K562 (cell line): Measurements from ENCODE around the gene SEC24A. TPM values are rescaled to one million over a fixed set of nuclear protein-coding genes. Genes with fewer than 3 reads are reported as not detected.
A peak's percentile ranks its signal among the peaks of the same experiment; 100 is the strongest.

Experiments
- CCNT2 ChIP-seq: IDR thresholded peaks from 2 replicates; pipeline ENCODE4 v1.6.1; 2011; ENCODE audit warnings: borderline replicate concordance, low read depth, mild to moderate bottlenecking, moderate library complexity, mixed read lengths, low read length; ENCODE audit not compliant: insufficient read length; ENCODE audit errors: extremely low read depth
- CHAMP1 ChIP-seq: fragments of 450-650 bp; IDR thresholded peaks from 2 replicates; pipeline ENCODE4 v1.6.1; 2016; ENCODE audit warnings: mild to moderate bottlenecking
- ESRRB ChIP-seq: fragments of 250-450 bp; sonication (Bioruptor Pico); IDR thresholded peaks from 2 replicates; pipeline ENCODE4 v1.5.0; 2020; ENCODE audit warnings: mild to moderate bottlenecking, moderate library complexity, borderline replicate concordance
- ETV5 ChIP-seq: sonication (generic); formaldehyde crosslinking; IDR thresholded peaks from 2 replicates; pipeline ENCODE4 v1.4.0; 2020; ENCODE audit warnings: low read depth, mild to moderate bottlenecking, missing genetic modification reagents
- KLF16 ChIP-seq: IDR thresholded peaks from 2 replicates; pipeline ENCODE4 v1.6.1; 2016; ENCODE audit warnings: antibody characterized with exemption
- LARP7 ChIP-seq: fragments of 450-650 bp; IDR thresholded peaks from 2 replicates; pipeline ENCODE4 v1.6.1; 2016
- MAFG ChIP-seq: fragments of 450-650 bp; conservative IDR thresholded peaks from 2 replicates; pipeline ENCODE4 v1.6.1; 2016; ENCODE audit warnings: missing genetic modification characterization, missing compliant biosample characterization
- NFXL1 ChIP-seq: fragments of 450-650 bp; formaldehyde crosslinking; IDR thresholded peaks from 2 replicates; pipeline ENCODE4 v1.4.0; 2021; ENCODE audit warnings: mild to moderate bottlenecking
- NR2F6 ChIP-seq: fragments of 450-650 bp; formaldehyde crosslinking; IDR thresholded peaks from 2 replicates; pipeline ENCODE4 v1.4.0; 2020; ENCODE audit warnings: mild to moderate bottlenecking
- PHF20 ChIP-seq: fragments of 450-650 bp; IDR thresholded peaks from 2 replicates; pipeline ENCODE4 v1.6.1; 2018; ENCODE audit not compliant: partially characterized antibody
- RUNX1 ChIP-seq: sonication (generic); IDR thresholded peaks from 2 replicates; pipeline ENCODE4 v1.6.1; 2016; ENCODE audit warnings: antibody characterized with exemption, low read depth
- SETDB1 ChIP-seq: IDR thresholded peaks from one replicate; pipeline ENCODE4 v1.6.1; 2012; ENCODE audit warnings: low read length, control low read depth, inconsistent platforms
- SMC3 ChIP-seq: conservative IDR thresholded peaks from 2 replicates; pipeline ENCODE4 v1.6.1; 2011; ENCODE audit warnings: low read depth, low read length, improper control_type of control experiment; ENCODE audit not compliant: insufficient read depth
- SOX6 ChIP-seq: fragments of 450-650 bp; IDR thresholded peaks from 2 replicates; pipeline ENCODE4 v1.6.1; 2014; ENCODE audit warnings: mild to moderate bottlenecking
- TCF3 ChIP-seq: sonication (generic); formaldehyde crosslinking; IDR thresholded peaks from 2 replicates; pipeline ENCODE4 v1.4.0; 2020; ENCODE audit warnings: mild to moderate bottlenecking, missing genetic modification reagents
- THRAP3 ChIP-seq: fragments of 450-650 bp; IDR thresholded peaks from 2 replicates; pipeline ENCODE4 v1.6.1; 2016; ENCODE audit warnings: mild to moderate bottlenecking, inconsistent platforms, borderline replicate concordance
- TRIM28 ChIP-seq: fragments of 450-650 bp; IDR thresholded peaks from 2 replicates; pipeline ENCODE4 v1.6.1; 2017
- U2AF2 ChIP-seq: fragments of 200-400 bp; formaldehyde crosslinking; optimal IDR thresholded peaks from 2 replicates; pipeline ENCODE3; 2017; ENCODE audit warnings: low read depth, mild to moderate bottlenecking, low read length
- YY1 ChIP-seq, 3 experiments: IDR thresholded peaks; 2 replicates each; pipeline ENCODE4 v1.6.1; 2011; ENCODE audit warnings: low read length in 2 of 3, mild to moderate bottlenecking in 2 of 3, moderate library complexity in 2 of 3, borderline replicate concordance in 1 of 3, control low read depth in 1 of 3, low read depth in 1 of 3; ENCODE audit not compliant: insufficient read depth in 3 of 3, insufficient replicate concordance in 2 of 3, control insufficient read depth in 1 of 3, insufficient read length in 1 of 3; ENCODE audit errors: extremely low read depth in 1 of 3
- ZNF347 ChIP-seq: fragments of 450-650 bp; formaldehyde crosslinking; IDR thresholded peaks from 2 replicates; pipeline ENCODE4 v1.4.0; 2020; ENCODE audit warnings: low read depth, mild to moderate bottlenecking, moderate library complexity
- ZNF41 ChIP-seq: fragments of 250-450 bp; sonication (Bioruptor Pico); conservative IDR thresholded peaks from 2 replicates; pipeline ENCODE4 v1.4.0; 2020; ENCODE audit warnings: mild to moderate bottlenecking
- ZNF431 ChIP-seq: sonication (generic); formaldehyde crosslinking; IDR thresholded peaks from 2 replicates; pipeline ENCODE4 v1.8.0; 2022; ENCODE audit warnings: mild to moderate bottlenecking, missing genetic modification reagents
- ZNF561 ChIP-seq: fragments of 450-650 bp; formaldehyde crosslinking; conservative IDR thresholded peaks from 2 replicates; pipeline ENCODE4 v1.4.0; 2020; ENCODE audit warnings: mild to moderate bottlenecking, moderate library complexity
- ZNF77 ChIP-seq: fragments of 250-450 bp; sonication (Bioruptor Pico); IDR thresholded peaks from 2 replicates; pipeline ENCODE4 v1.5.0; 2020
- polyA plus RNA-seq, 8 experiments: library from polyadenylated mRNA; depleted of rRNA in 4 of 8; stranded (reverse) in 5 of 8; unstranded in 3 of 8; fragments of >200 nt; fragmentation: Nextera tagmentation in 2 of 8; fragmentation: Illumina TruSeq in 1 of 8; extraction: Ambion mirVana in 2 of 8; extraction: Trizol in 1 of 8; gene quantifications; 2 replicates each; pipeline versions ENCODE4 v1.2.1 to v1.2.3, GENCODE V29; 2011 to 2014; ENCODE audit warnings: inconsistent platforms in 1 of 8, missing spikeins in 1 of 8
- total RNA-seq, 7 experiments: library from RNA; depleted of rRNA in 6 of 7; stranded (reverse); fragments of >200 nt in 6 of 7; fragmentation: Illumina TruSeq in 2 of 7; extraction: Trizol in 2 of 7; gene quantifications; 2 replicates each; pipeline versions ENCODE4 v1.2.1 to v1.2.3, GENCODE V29; 2011 to 2021; ENCODE audit warnings: low replicate concordance in 1 of 7

SEC24A gene
- total and polyA plus RNA-seq, 9 of the 15 experiments (the other 6 are each of a cell fraction or from before 2014, with no cell fraction given), result 7.9 to 36.5 (median 17.5) TPM

DNA sequence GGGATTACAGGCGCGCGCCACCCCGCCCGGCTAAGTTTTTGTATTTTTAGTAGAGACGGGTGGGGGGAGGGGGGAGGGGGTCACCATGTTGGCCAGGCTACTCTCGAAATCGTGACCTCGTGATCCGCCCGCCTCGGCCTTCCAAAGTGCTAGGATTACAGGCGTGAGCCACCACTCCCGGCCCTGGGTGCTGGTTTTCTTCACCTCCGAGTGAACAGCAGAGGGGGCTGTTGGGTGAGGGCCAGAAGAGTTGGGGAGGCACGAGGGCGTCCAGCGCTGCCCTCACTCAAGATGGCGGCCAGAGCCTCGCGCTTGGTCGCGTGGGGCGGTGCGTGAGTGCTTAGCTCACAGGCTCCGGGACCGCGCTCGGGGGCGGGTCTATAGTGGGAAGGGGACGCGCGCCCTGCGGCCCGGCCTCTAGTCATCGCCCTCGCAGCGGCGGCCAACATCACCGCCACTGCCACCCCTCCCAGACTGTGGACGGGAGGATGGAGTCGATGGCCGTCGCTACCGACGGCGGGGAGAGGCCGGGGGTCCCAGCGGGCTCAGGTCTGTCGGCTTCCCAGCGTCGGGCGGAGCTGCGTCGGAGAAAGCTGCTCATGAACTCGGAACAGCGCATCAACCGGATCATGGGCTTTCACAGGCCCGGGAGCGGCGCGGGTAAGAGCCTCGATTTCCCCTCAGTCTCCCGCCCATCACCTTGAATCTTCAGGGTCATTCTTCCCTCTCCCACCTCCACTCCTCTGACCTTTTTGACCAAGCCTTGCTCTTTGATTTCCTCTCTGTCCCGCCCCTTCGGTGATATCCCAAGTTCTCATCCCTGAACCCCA lies 89.8 kb downstream of the SEC24A start, which contains the start of gene CAMLG (continued):
- TF ChIP-seq CCNT2 (peak; percentile 58), SETDB1 (no peak), YY1 (IDR thresholded peaks at IDR 0.05; ENCODE audit: borderline replicate concordance in 1 of 3, control insufficient read depth in 1 of 3, extremely low read depth in 1 of 3, insufficient read depth in 3 of 3, insufficient read length in 1 of 3, insufficient replicate concordance in 2 of 3, low read depth in 1 of 3, low read length in 2 of 3) (peak; percentile 99 to 100 (median 99)), NR2F6 (no peak), THRAP3 (no peak), U2AF2 (no peak), ZNF561 (CRISPR knock-in tag) (no peak), SOX6 (0 out of 2 replicates have a peak, but pooled peaks have one; percentile 21), MAFG (tag) (no peak), PHF20 (peak; percentile 65), ZNF431 (CRISPR knock-in tag) (peak; percentile 50; the same call in 1 of the 2 replicates), ZNF347 (no peak), SMC3 (peak; percentile 59; the same call in 1 of the 2 replicates), ZNF41 (no peak), ZNF77 (CRISPR knock-in tag) (no peak), KLF16 (no peak), TCF3 (CRISPR knock-in tag) (peak; percentile 23; the same call in 1 of the 2 replicates), LARP7 (peak; percentile 75; the same call in 1 of the 2 replicates), NFXL1 (CRISPR knock-in tag) (no peak), TRIM28 (peak; percentile 71; the same call in 1 of the 2 replicates), CHAMP1 (0 out of 2 replicates have a peak, but pooled peaks have one; percentile 54), ESRRB (CRISPR knock-in tag) (no peak), RUNX1 (peak; percentile 84; the same call in 1 of the 2 replicates), ETV5 (CRISPR knock-in tag) (no peak; the same call in 1 of the 2 replicates)
